HG02840 (cell line): ENCODE results near the gene CRIP3.
"Not testable (repeated sequence)": the region's sequence is repeated elsewhere in the genome, so short reads cannot be mapped to it uniquely, and the experiment has no call there.

ENCODE experiments used
- ATAC-seq: cut with Tn5 transposase; IDR thresholded peaks from one replicate; pipeline ENCODE4 v1.9.1; 2021; ENCODE audit warnings: mild to moderate bottlenecking, moderate library complexity, moderate number of reproducible peaks; ENCODE audit not compliant: unreplicated experiment, low FRiP score

CRIP3 gene

DNA sequence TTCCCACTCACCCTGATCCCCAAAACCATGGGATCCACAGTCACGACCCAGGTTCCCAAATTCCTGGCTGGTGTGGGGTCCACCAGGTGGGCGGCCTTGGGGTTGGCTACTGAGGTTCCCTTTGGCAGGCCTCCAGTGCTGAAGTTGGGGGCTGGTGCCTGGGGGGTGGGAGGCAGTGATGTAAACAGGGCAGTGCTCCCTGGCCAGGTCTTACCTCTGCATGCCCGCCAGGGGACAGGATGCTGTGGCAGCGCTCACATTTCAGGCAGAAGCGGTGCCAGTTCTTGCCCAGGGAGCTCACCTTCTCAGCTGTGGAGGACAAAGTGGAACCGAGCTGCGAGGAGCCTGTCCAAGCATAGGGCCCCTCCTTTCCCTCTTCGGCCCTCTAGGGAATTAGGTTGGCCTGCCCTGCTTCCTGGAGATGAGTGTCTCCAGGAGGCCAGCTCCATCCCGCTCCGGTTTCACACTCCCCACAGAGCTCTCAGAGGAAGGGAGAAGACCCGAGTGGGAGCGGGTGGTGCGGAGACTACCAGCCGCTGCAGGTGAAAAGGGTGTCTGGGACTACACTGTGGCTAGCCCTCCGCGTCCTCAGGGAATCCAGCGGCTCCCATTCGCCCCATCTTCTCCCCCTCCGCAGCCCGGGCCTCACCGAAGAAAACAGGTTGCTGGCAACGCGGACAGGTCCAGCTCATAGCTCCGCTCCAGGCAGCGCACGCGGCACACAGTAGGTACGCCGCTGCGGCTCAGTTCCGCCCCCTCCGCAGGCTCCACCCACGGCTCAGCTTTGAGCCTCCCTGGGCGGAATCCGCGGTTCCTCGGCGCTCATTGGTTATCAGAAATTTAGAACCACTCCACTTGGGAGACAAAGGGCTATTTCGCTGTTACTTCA lies at the start of gene CRIP3:
Gene CRIP3, minus strand, starts transcription at position 726 of the 889 bp plus-strand sequence. Its CDS starts 34 bp downstream, at position 692.
- peak; percentile 48 for ATAC-seq

- no peak for ATAC-seq
These were observed 47.4 kb upstream of the CRIP3 start for GRCh38 chr6:43355862-43356590.

GRCh38 chr6:43351951-43352350 lies 43.3 kb upstream of the CRIP3 start:
- not testable (repeated sequence) for ATAC-seq

DNA sequence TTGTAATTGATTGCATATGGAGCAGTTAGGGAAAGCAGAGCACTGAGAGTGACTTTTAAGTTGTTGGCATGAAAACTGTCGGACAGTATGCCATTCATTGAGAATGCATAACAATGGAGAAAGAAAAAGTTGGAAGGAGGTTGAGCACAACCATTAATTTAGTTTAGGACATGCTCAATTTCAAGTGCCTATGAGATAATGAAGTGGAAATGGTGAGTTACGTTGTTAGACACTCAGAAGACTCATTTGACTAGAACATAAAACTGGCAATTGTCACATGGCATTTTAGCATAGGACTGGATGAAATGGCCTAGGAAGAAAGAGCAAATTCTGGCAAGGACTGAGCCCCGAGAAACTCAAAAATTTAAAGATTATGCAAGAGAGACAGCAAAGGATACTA lies 38.8 kb upstream of the CRIP3 start:
- ATAC-seq = no peak

GRCh38 chr6:43347021-43347420 lies 38.4 kb upstream of the CRIP3 start:
- ATAC-seq = no peak

- not testable (repeated sequence) for ATAC-seq
These were observed 37.6 kb upstream of the CRIP3 start for GRCh38 chr6:43346243-43346642.

DNA sequence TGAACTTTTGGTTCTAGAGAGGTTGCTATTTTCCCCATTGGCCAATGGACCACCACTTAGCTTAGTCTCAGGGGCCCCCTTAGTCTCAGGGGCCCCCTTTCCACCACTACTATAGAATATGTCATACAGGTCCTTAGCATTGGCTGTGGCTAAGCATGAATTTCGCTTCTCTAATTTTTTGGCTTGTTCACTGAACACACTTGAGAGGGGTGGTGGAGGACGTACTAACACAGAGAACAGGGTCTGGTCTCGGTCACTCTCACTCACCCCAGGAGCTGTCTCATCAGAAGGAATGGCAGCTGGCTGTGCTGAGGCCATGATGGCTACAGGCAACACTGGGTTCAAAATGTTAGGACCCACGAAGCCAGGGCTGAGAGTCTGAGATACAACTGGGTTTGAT lies 30.5 kb upstream of the CRIP3 start:
- no peak for ATAC-seq

GRCh38 chr6:43338243-43338642 lies 29.6 kb upstream of the CRIP3 start:
- peak; percentile 57 for ATAC-seq

DNA sequence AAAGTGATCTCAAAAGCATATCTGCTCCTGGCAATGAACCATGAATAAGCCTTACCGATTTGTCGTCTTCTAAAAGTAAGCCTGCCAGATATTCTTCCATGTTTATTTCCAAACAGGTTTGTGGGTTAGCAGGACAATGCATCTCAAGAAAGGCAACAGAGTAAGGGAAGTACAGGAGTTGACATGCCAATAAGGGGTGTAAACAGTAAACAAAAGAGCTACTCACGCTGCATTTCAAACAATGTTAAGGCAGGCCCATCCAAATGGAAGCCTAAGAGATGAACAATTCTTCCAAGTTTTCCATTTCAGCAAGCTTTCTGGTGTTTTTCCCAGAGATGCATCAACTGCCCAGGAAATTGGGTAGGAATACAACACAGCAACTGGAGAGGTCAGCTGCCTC lies 27.8 kb upstream of the CRIP3 start:
- ATAC-seq = no peak

- no peak for ATAC-seq
These were observed 26.8 kb upstream of the CRIP3 start for GRCh38 chr6:43335469-43335868.

DNA sequence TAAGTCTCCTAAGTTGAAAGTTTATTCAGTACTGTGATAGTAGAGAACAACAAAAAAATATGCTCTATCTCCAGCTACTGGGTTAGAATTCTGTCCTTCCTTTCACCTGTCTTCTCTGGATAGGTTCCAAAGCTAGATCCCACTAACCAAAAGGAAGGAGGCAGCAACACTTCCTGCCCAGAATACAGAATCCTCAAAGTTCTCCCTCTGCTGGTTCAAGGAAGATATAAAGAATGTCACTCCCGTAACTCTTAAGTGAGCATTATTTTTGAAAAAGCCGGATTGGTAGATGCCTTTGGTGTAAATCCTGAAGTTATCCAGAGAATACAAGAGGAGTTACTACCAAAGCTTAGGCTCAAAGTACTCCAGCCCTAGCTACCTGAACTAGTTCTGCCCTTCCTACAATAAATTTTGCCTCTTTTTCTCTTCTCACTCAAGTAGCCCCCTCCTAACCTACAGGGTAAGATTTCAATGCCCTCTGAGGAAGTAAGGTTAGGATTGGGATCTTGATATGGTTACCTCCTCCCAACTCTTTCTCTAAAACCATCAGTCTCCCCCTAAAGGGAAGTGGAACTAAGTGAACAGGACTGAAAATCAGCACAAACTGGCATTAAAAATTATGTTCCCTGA lies 26.0 kb upstream of the CRIP3 start:
- no peak for ATAC-seq

DNA sequence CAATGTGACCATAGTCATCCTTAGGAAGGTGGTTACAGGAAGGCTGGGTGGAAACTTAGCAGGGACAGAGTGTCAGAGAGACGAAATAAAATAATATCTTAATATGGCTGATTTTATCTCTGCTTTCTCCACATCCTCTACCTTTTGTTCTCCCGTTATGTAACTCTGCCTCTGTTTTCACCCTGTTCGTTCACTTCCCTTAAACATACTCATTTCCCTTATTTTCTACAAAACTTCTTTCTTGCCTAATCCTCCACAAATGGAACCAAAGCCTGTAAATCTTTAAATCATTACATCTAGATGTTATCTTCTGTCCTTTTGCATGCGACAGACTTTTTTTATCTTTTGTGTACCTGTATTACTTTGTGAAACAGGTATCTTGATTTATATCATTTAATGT lies 23.3 kb upstream of the CRIP3 start:
- ATAC-seq = no peak

- ATAC-seq = no peak
These were observed 22.8 kb upstream of the CRIP3 start for GRCh38 chr6:43331470-43331869.

DNA sequence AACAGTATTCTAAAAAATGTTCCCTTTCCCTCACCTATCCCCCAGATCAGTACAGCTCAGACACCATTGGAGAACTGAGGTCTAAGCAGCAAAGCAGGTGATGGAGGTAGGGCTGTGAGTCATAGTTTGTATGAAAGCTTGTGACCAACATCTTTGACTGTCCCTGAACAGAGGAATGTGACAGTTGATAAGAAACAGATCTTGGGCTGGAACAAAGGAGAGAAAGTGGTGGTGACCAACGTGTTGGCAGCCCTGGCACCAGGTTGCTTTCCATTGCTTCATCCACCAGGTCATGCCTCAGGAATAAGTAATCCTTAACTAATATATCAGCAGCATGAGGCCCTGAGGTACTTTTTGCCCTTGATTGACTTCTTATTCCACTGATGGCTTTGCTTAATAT lies 19.9 kb upstream of the CRIP3 start:
- no peak for ATAC-seq

DNA sequence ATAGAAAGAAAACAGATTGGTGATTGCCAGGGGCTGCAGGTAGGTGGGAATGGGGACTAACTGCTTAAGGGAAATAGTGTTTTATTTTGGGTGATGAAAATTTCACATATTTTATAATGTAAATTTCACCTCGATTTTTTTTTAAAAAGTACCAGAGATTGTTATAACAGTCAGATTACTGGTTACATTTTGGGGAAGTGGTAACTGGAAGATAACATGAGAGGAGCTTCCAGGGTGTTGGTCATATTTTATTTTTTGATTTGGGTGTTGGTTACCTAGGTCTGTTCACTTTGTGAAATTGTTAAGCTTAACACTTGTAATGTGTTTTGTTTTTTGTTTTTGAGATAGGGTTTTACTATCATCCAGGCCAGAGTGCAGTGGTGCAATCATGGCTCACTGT lies 17.2 kb upstream of the CRIP3 start:
- ATAC-seq = no peak

GRCh38 chr6:43318011-43318410 lies 9.4 kb upstream of the CRIP3 start:
- ATAC-seq = no peak

DNA sequence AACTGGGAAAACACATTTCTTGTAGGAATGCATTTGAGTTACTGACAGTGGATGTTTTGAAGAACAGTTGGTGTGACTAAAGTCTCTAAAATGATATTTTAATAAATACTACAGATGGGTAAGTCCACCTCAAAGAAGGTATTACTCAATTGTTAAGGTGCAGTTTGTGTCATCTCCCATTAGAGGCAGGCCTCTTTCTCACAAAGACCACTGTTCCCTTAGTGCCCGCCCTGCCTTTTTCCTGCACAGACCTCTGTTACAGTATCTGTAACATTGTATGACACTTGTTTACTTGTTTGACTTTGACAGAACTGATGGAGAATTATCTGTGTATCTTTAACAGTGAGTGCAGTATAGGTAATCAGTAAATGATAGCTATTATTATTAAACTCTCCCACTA lies 5.2 kb upstream of the CRIP3 start:
- no peak for ATAC-seq

DNA sequence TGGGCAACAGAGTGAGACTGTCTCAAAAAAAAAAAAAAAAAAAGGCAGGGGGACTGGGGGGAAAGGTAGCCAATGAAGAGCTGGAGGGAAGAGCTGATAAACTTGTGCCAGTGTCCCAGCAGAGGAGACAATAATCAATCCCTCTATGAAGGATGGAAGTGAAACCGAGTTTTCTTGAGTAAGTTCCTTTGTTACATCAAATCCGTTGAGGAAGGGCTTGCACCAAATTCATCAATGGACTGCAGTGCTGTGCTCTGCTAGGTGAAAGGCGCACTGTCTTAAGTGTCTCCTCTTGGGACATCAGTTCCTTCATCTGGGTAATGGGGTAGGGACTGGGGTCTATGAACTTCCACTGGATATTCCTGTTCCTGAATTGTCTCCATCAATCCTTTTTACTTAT lies 3.0 kb upstream of the CRIP3 start:
- no peak for ATAC-seq

- ATAC-seq = no peak
These were observed 2.0 kb upstream of the CRIP3 start for GRCh38 chr6:43310624-43311023.

DNA sequence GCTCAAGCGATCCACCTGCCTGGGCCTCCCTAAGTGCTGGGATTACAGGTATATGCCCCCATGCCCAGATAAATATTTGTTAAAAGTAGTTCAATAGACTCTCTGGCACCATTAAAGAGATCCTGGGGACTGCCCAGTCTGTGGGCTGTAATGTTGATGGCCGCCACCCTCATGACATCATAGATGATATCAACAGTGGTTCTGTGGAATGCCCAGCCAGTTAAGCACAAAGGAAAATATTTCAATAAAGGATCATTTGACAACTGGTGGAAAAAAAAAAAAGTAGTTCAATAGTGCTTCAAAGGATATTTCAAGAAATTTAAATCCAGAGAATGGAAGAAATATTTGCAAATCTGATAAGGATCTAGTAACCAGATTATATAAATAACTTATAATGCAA lies 1.5 kb upstream of the CRIP3 start:
- no peak for ATAC-seq

GRCh38 chr6:43308990-43309477 lies 408 bp upstream of the CRIP3 start:
- ATAC-seq = no peak
